Testis (tissue), 3 donors: ENCODE results near the gene CRYBA4. TPM values are rescaled to one million over a fixed set of nuclear protein-coding genes. Genes with fewer than 3 reads are reported as not detected.
A peak's percentile ranks its signal among the peaks of the same experiment; 100 is the strongest.

ENCODE experiments used
- DNase-seq: peaks from one replicate; pipeline ENCODE4 v3.0.0-alpha.2; 2019
- H3K27ac ChIP-seq, 2 donors: fragments of 200-600 bp; sonication (generic); one replicate each; pipeline ENCODE4 v1.5.1; 2019
- H3K27me3 ChIP-seq: fragments of 200-600 bp; sonication (generic); one replicate; pipeline ENCODE4 v1.5.1; 2019
- H3K36me3 ChIP-seq: fragments of 200-600 bp; sonication (generic); one replicate; pipeline ENCODE4 v1.5.1; 2017; ENCODE audit warnings: low read depth; ENCODE audit errors: missing control alignments
- H3K4me1 ChIP-seq: fragments of 200-600 bp; sonication (generic); one replicate; pipeline ENCODE4 v1.5.1; 2019
- H3K4me3 ChIP-seq, 2 donors: fragments of 200-600 bp; sonication (generic); one replicate each; pipeline ENCODE4 v1.5.1; 2017 to 2019
- H3K9me3 ChIP-seq: fragments of 200-600 bp; sonication (generic); one replicate; pipeline ENCODE4 v1.5.1; 2017
- POLR2A ChIP-seq: fragments of 450-650 bp; IDR thresholded peaks from one replicate; pipeline ENCODE4 v1.6.1; 2017; ENCODE audit warnings: antibody characterized with exemption, mild to moderate bottlenecking, moderate library complexity
- WGBS, 2 donors: methylation state at CpG; one replicate each; pipeline ENCODE4 v1.1.5; 2018; 5-methylcytosine and 5-hydroxymethylcytosine counted together
- intact Hi-C: fragments of 100-400 bp; cut with DNase I; formaldehyde crosslinking; loops from one replicate; pipeline ENCODE4 v1.15.1; 2023; ENCODE audit warnings: low total_unique reads
- polyA plus RNA-seq: library from polyadenylated mRNA; stranded (reverse); fragments of 350-450 nt; fragmentation: Illumina TruSeq; extraction: RNeasy Lipid Tissue Mini Kit (QIAGEN cat#74804); gene quantifications from one replicate; pipeline ENCODE4 v1.2.3, GENCODE V29; 2014; ENCODE audit warnings: low read depth, low replicate concordance; ENCODE audit not compliant: insufficient read depth
- total RNA-seq, 2 donors: library from RNA; depleted of rRNA; stranded (reverse); fragments of >200 nt; gene quantifications; one replicate each; pipeline ENCODE4 v1.2.3, GENCODE V29; 2016
- TF ChIP-seq, protein P1 (sequence below), 3 experiments: fragments of 450-650 bp in 2 of 3; fragments of 200-600 bp in 1 of 3; sonication (generic) in 1 of 3; IDR thresholded peaks; one replicate each; pipeline ENCODE4 v1.5.1; 2016 to 2019; ENCODE audit warnings: antibody characterized with exemption in 3 of 3, mild to moderate bottlenecking in 2 of 3, moderate library complexity in 1 of 3

The CRYBA4 gene
- total and polyA plus RNA-seq, 3 donors from 2014 or later: 0.93 to 2.6 (median 2.3) TPM

DNA sequence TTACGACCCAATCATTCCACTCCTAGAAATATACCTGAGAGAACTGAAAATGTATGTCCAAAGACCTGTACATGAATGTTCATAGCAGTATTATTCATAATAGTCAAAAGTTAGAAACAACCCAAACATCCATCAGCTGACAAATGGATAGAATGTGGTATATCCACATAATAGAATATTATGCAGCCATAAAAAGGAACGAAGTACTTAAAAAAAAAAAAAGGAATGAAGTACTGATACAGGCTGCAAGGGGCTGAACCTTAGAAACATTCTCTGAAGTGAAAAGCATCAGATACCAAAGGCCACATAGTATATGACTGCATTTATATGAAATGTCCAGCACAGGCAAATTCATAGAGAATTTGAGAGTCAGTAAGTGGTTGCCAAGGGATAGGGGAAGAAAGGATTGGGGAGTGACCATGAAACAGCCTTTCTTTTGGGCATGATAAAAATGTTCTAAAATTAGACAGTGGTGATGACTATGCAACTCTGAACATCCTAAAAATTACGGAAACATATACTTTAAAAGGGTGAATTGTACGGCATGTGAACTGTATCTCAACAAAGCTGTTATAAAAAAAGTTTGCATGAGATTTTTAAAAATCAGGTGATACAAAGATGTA lies 33.7 kb upstream of the CRYBA4 start:
- Histone ChIP-seq H3K27me3 (no peaks in the 10 kb centered on the region), H3K27ac (no peak overlapping the region), H3K4me1 (peaks cover 17% of the 10 kb centered on the region), H3K36me3 (no peaks in the 10 kb centered on the region), H3K4me3 (no peak overlapping the region), H3K9me3 (no peaks in the 10 kb centered on the region)
- 78 to 85% methylated on average over 4 of the region's 4 CpGs for WGBS, 2 donors
- intact Hi-C loops: no loop called here
- DNase-seq: no peak
- TF ChIP-seq POLR2A: no peak
- TF ChIP-seq, protein P1, sequence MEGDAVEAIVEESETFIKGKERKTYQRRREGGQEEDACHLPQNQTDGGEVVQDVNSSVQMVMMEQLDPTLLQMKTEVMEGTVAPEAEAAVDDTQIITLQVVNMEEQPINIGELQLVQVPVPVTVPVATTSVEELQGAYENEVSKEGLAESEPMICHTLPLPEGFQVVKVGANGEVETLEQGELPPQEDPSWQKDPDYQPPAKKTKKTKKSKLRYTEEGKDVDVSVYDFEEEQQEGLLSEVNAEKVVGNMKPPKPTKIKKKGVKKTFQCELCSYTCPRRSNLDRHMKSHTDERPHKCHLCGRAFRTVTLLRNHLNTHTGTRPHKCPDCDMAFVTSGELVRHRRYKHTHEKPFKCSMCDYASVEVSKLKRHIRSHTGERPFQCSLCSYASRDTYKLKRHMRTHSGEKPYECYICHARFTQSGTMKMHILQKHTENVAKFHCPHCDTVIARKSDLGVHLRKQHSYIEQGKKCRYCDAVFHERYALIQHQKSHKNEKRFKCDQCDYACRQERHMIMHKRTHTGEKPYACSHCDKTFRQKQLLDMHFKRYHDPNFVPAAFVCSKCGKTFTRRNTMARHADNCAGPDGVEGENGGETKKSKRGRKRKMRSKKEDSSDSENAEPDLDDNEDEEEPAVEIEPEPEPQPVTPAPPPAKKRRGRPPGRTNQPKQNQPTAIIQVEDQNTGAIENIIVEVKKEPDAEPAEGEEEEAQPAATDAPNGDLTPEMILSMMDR (IDR thresholded peaks at IDR 0.05): no peak

DNA sequence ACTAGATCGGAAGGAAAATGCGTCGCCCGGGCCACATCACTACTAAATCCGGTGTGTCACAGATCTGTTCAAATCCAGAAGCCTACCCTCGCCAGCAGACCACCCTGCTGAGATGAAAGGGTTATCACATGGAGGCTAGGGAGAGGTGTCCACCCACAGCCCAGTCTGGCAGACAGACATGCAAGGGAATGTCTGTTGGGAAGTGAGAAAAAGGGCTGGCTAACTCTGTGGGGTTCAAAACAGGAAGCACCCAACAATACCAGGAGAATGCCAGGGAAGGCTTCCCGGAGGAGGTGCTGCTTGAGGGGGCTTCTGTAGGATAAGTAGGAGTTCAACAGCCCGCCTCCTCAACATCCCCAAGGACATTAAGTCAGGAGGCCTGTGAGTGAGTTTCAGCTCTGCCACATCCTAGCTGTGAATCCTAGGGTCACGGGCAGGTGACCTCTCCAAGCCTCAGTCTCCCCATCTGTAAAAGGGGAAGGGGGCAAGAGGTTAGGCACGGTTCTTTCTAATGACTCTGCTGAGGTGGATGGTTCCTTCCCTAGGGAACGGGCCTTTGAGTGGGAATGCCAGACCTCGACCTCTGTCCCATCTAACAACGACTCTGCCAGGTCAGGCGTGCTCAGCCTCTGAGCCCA lies 32.9 kb upstream of the CRYBA4 start:
- no peaks in the 10 kb centered on the region for H3K36me3 ChIP-seq
- TF ChIP-seq POLR2A: no peak
- TF ChIP-seq, protein P1 (IDR thresholded peaks at IDR 0.05): no peak
- H3K27me3 ChIP-seq: no peaks in the 10 kb centered on the region
- H3K9me3 ChIP-seq: no peaks in the 10 kb centered on the region
- peaks cover 15% of the 10 kb centered on the region for H3K4me1 ChIP-seq
- peak overlapping the region; percentile 84 to 88 for H3K27ac ChIP-seq
- DNase-seq: no peak
- H3K4me3 ChIP-seq: peak overlapping the region; percentile 87 to 89
- 47 to 60% methylated on average over 11 to 14 of the region's 14 CpGs for WGBS, 2 donors
- intact Hi-C loops: no loop called here

- intact Hi-C loops: no loop called here
- TF ChIP-seq, protein P1 (IDR thresholded peaks at IDR 0.05): no peak
- Histone ChIP-seq H3K4me1 (peaks cover 10% of the 10 kb centered on the region), H3K4me3 (peak overlapping the region; percentile 87 to 89), H3K36me3 (no peaks in the 10 kb centered on the region), H3K9me3 (no peaks in the 10 kb centered on the region), H3K27ac (peak overlapping the region; percentile 84 to 88), H3K27me3 (no peaks in the 10 kb centered on the region)
- 0 to 1% methylated on average over 25 to 28 of the region's 44 CpGs for WGBS, 2 donors
- DNase-seq: peak; percentile 38
Observed at GRCh38 chr22:26589367-26589844, 32.4 kb upstream of the CRYBA4 start.

GRCh38 chr22:26589845-26590736 lies 31.7 kb upstream of the CRYBA4 start, which contains the start of gene TPST2:
TSS of gene TPST2 (minus strand) at chr22:26590132. CDS start at chr22:26541630, 48,502 bp downstream.
- Histone ChIP-seq H3K4me1 (peaks cover 10% of the 10 kb centered on the region), H3K27ac (peak within 1 kb of the TSS; percentile 84 to 88), H3K4me3 (peak within 1 kb of the TSS; percentile 87 to 89), H3K9me3 (no peaks in the 10 kb centered on the region), H3K36me3 (no peaks in the 10 kb centered on the region), H3K27me3 (no peaks in the 10 kb centered on the region)
- TF ChIP-seq, protein P1 (IDR thresholded peaks at IDR 0.05): no peak
- TF ChIP-seq POLR2A: peak; percentile 64
- intact Hi-C loops: no loop called here
- DNase-seq: peak; percentile 86
- 3 to 4% methylated on average over 9 to 13 of the region's 72 CpGs for WGBS, 2 donors
